HepG2 (cell line): ENCODE data around the gene ARHGAP12. TPM values are rescaled to one million over a fixed set of nuclear protein-coding genes. Genes with fewer than 3 reads are reported as not detected.

Experiments used
- FOXO1 ChIP-seq: sonication (generic); formaldehyde crosslinking; IDR thresholded peaks from 2 replicates; pipeline ENCODE4 v1.4.0; 2020; ENCODE audit warnings: missing genetic modification reagents
- HMG20A ChIP-seq: IDR thresholded peaks from 2 replicates; pipeline ENCODE4 v1.6.1; 2016; ENCODE audit warnings: borderline replicate concordance
- MAX ChIP-seq: IDR thresholded peaks from 2 replicates; pipeline ENCODE4 v1.6.1; 2012; ENCODE audit warnings: inconsistent platforms
- NFKBIZ ChIP-seq: IDR thresholded peaks from 2 replicates; pipeline ENCODE4 v1.6.1; 2018; ENCODE audit warnings: missing genetic modification reagents, missing compliant biosample characterization
- NFYC ChIP-seq: IDR thresholded peaks from 2 replicates; pipeline ENCODE4 v1.6.1; 2016; ENCODE audit warnings: missing genetic modification reagents, missing compliant biosample characterization
- NR2F1 ChIP-seq, 2 experiments: fragments of 450-650 bp in 1 of 2; formaldehyde crosslinking in 1 of 2; IDR thresholded peaks; 2 replicates each; pipeline versions ENCODE4 v1.5.0 to v1.6.1; 2016 to 2020; ENCODE audit warnings: mild to moderate bottlenecking in 1 of 2, missing compliant biosample characterization in 1 of 2, missing genetic modification reagents in 1 of 2, moderate library complexity in 1 of 2
- NR2F2 ChIP-seq: IDR thresholded peaks from 2 replicates; pipeline ENCODE4 v1.6.1; 2012; ENCODE audit warnings: low read depth, inconsistent platforms, borderline replicate concordance
- PPARG ChIP-seq: conservative IDR thresholded peaks from 2 replicates; pipeline ENCODE4 v1.6.1; 2016; ENCODE audit warnings: missing biosample characterization, missing genetic modification reagents
- RELA ChIP-seq: sonication (generic); formaldehyde crosslinking; IDR thresholded peaks from 2 replicates; pipeline ENCODE4 v1.4.0; 2020; ENCODE audit warnings: missing genetic modification reagents
- RXRB ChIP-seq: IDR thresholded peaks from 2 replicates; pipeline ENCODE4 v1.6.1; 2016; ENCODE audit warnings: borderline replicate concordance, missing genetic modification reagents, missing compliant biosample characterization
- TOE1 ChIP-seq: sonication (generic); formaldehyde crosslinking; IDR thresholded peaks from 2 replicates; pipeline ENCODE4 v1.4.0; 2020; ENCODE audit warnings: mild to moderate bottlenecking, missing genetic modification reagents
- ZNF205 ChIP-seq: IDR thresholded peaks from 2 replicates; pipeline ENCODE4 v1.6.1; 2018; ENCODE audit warnings: missing biosample characterization, missing genetic modification reagents
- ZNF350 ChIP-seq: sonication (generic); formaldehyde crosslinking; IDR thresholded peaks from 2 replicates; pipeline ENCODE4 v1.4.0; 2020; ENCODE audit warnings: mild to moderate bottlenecking, low read depth, missing genetic modification reagents, borderline replicate concordance
- ZNF556 ChIP-seq: sonication (generic); formaldehyde crosslinking; IDR thresholded peaks from 2 replicates; pipeline ENCODE4 v1.4.0; 2020; ENCODE audit warnings: mild to moderate bottlenecking, missing genetic modification reagents, borderline replicate concordance
- ZNF562 ChIP-seq: sonication (generic); formaldehyde crosslinking; IDR thresholded peaks from 2 replicates; pipeline ENCODE4 v1.8.0; 2022; ENCODE audit warnings: missing genetic modification reagents, borderline replicate concordance
- ZNF619 ChIP-seq: sonication (generic); formaldehyde crosslinking; IDR thresholded peaks from 2 replicates; pipeline ENCODE4 v1.4.0; 2020; ENCODE audit warnings: mild to moderate bottlenecking, missing genetic modification reagents
- ZNF660 ChIP-seq: sonication (generic); formaldehyde crosslinking; IDR thresholded peaks from 2 replicates; pipeline ENCODE4 v1.5.1; 2020; ENCODE audit warnings: mild to moderate bottlenecking, low read depth, missing genetic modification reagents, borderline replicate concordance
- polyA plus RNA-seq, 8 experiments: library from polyadenylated mRNA; depleted of rRNA in 3 of 8; stranded (reverse) in 7 of 8; unstranded in 1 of 8; fragments of >200 nt; fragmentation: Illumina TruSeq in 4 of 8; extraction: Trizol in 4 of 8; gene quantifications; 2 replicates each; pipeline versions ENCODE4 v1.2.1 to v1.2.3, GENCODE V29; 2011 to 2016; ENCODE audit warnings: low read depth in 4 of 8, missing spikeins in 1 of 8, mixed read lengths in 1 of 8; ENCODE audit not compliant: insufficient read depth in 1 of 8
- total RNA-seq, 5 experiments: library from RNA; depleted of rRNA; stranded (reverse); fragments of >200 nt; fragmentation: Illumina TruSeq; extraction: Trizol; gene quantifications; 2 replicates each; pipeline ENCODE4 v1.2.3, GENCODE V29; 2016; ENCODE audit warnings: low read depth in 1 of 5
- TF ChIP-seq, protein P1 (sequence below), 2 experiments: sonication (generic) in 1 of 2; formaldehyde crosslinking in 1 of 2; IDR thresholded peaks; 2 replicates each; pipeline versions ENCODE4 v1.4.0 to v1.6.1; 2016 to 2020; ENCODE audit warnings: borderline replicate concordance in 1 of 2, low read depth in 1 of 2, mild to moderate bottlenecking in 1 of 2, missing genetic modification reagents in 1 of 2
- TF ChIP-seq, protein P2 (sequence below): sonication (generic); formaldehyde crosslinking; IDR thresholded peaks from 2 replicates; pipeline ENCODE4 v1.5.0; 2020; ENCODE audit warnings: mild to moderate bottlenecking, missing genetic modification reagents, moderate library complexity
- TF ChIP-seq, protein P3 (sequence below): sonication (generic); formaldehyde crosslinking; IDR thresholded peaks from 2 replicates; pipeline ENCODE4 v1.4.0; 2020; ENCODE audit warnings: missing genetic modification reagents
- TF ChIP-seq, protein P4 (sequence below): sonication (generic); formaldehyde crosslinking; IDR thresholded peaks from 2 replicates; pipeline ENCODE4 v1.5.0; 2020; ENCODE audit warnings: missing genetic modification reagents

The ARHGAP12 gene
- total and polyA plus RNA-seq, 2 of the 13 experiments (the other 11 are each of a cell fraction or from before 2014, with no cell fraction given), result 25.0 to 54.6 TPM

DNA sequence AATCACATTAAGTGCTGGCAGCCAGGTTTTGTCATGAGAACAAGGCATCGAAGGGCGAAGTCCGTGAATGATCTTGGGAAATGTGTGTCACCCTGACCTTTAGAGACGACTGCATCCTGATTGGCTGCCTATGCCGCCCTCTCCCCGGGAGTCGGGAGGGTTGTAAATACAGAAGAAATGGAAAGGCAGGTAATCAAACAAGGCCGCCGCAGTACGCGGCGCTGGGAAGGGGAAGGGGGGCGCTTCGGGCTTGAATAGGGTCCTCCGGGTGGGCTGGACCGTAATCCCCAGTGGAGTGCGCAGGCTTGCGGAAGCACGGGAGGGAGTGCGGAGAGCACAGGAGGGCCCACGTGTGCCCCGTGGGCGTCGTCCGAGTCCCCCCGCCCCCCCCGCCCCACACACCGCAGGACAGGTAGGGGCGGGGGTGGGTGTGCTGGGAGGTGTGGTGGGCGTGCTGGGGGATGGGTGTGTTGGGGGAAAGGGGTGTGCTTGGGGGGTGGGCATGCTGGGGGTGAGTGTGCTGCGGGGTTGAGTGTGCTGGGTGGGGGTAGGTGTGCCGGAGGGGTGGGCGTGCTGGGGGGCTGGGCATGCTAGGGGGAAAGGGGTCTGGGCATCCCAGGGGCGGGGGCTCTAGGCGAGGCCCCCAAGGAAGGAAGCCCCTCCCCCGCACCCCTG is 169.4 kb downstream of the ARHGAP12 start (continued):
- TF ChIP-seq, protein P1, sequence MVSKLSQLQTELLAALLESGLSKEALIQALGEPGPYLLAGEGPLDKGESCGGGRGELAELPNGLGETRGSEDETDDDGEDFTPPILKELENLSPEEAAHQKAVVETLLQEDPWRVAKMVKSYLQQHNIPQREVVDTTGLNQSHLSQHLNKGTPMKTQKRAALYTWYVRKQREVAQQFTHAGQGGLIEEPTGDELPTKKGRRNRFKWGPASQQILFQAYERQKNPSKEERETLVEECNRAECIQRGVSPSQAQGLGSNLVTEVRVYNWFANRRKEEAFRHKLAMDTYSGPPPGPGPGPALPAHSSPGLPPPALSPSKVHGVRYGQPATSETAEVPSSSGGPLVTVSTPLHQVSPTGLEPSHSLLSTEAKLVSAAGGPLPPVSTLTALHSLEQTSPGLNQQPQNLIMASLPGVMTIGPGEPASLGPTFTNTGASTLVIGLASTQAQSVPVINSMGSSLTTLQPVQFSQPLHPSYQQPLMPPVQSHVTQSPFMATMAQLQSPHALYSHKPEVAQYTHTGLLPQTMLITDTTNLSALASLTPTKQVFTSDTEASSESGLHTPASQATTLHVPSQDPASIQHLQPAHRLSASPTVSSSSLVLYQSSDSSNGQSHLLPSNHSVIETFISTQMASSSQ (IDR thresholded peaks at IDR 0.05; ENCODE audit: low read depth), result no peak
- TF ChIP-seq, protein P1 (CRISPR knock-in tag; IDR thresholded peaks at IDR 0.05; ENCODE audit: borderline replicate concordance), result no peak
- TF ChIP-seq, protein P2, sequence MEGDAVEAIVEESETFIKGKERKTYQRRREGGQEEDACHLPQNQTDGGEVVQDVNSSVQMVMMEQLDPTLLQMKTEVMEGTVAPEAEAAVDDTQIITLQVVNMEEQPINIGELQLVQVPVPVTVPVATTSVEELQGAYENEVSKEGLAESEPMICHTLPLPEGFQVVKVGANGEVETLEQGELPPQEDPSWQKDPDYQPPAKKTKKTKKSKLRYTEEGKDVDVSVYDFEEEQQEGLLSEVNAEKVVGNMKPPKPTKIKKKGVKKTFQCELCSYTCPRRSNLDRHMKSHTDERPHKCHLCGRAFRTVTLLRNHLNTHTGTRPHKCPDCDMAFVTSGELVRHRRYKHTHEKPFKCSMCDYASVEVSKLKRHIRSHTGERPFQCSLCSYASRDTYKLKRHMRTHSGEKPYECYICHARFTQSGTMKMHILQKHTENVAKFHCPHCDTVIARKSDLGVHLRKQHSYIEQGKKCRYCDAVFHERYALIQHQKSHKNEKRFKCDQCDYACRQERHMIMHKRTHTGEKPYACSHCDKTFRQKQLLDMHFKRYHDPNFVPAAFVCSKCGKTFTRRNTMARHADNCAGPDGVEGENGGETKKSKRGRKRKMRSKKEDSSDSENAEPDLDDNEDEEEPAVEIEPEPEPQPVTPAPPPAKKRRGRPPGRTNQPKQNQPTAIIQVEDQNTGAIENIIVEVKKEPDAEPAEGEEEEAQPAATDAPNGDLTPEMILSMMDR (CRISPR knock-in tag), result 0 out of 2 replicates have a peak, but pooled peaks have one; percentile 7
- TF ChIP-seq, protein P3, sequence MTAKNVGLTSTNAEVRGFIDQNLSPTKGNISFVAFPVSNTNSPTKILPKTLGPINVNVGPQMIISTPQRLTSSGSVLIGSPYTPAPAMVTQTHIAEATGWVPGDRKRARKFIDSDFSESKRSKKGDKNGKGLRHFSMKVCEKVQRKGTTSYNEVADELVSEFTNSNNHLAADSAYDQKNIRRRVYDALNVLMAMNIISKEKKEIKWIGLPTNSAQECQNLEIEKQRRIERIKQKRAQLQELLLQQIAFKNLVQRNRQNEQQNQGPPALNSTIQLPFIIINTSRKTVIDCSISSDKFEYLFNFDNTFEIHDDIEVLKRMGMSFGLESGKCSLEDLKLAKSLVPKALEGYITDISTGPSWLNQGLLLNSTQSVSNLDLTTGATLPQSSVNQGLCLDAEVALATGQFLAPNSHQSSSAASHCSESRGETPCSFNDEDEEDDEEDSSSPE (CRISPR knock-in tag), result peak; percentile 38; the same call in 1 of the 2 replicates
- TF ChIP-seq ZNF562 (CRISPR knock-in tag), result no peak
- TF ChIP-seq NFKBIZ, result 0 out of 2 replicates have a peak, but pooled peaks have one; percentile 36
- TF ChIP-seq NFYC (CRISPR knock-in tag), result peak; percentile 77
- no peak for TF ChIP-seq ZNF350 (CRISPR knock-in tag)
- peak; percentile 67; the same call in 1 of the 2 replicates for TF ChIP-seq RXRB (CRISPR knock-in tag)
- TF ChIP-seq TOE1, result no peak
- no peak for TF ChIP-seq ZNF619 (CRISPR knock-in tag)
- TF ChIP-seq ZNF205 (CRISPR knock-in tag), result no peak
- TF ChIP-seq HMG20A (CRISPR knock-in tag), result peak; percentile 30; the same call in 1 of the 2 replicates
- TF ChIP-seq, protein P4, sequence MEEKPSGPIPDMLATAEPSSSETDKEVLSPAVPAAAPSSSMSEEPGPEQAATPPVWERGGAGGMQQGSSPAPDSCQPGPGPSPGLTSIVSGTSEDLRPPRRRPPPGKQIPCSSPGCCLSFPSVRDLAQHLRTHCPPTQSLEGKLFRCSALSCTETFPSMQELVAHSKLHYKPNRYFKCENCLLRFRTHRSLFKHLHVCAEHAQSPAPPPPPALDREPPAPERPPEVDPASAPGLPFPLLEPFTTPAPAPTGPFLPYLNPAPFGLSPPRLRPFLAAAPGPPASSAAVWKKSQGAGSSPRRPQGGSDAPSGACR (CRISPR knock-in tag), result no peak
- TF ChIP-seq NR2F1 (CRISPR knock-in tag; IDR thresholded peaks at IDR 0.05), result peak; percentile 71 to 72
- TF ChIP-seq FOXO1 (CRISPR knock-in tag), result 0 out of 2 replicates have a peak, but pooled peaks have one; percentile 29
- no peak for TF ChIP-seq ZNF660 (CRISPR knock-in tag)
- peak; percentile 62 for TF ChIP-seq NR2F2
- no peak for TF ChIP-seq ZNF556 (CRISPR knock-in tag)
- TF ChIP-seq PPARG, result 0 out of 2 replicates have a peak, but pooled peaks have one; percentile 29
- TF ChIP-seq MAX, result peak; percentile 58
- TF ChIP-seq RELA, result no peak
- TF ChIP-seq, all 625 proteins: peak for 62
